IPS-18a (cell line): ENCODE data around the gene PRPF4.
"Not testable (repeated sequence)": the region's sequence is repeated elsewhere in the genome, so short reads cannot be mapped to it uniquely, and the experiment has no call there.

Source experiments
- H3K27ac ChIP-seq: one replicate; pipeline ENCODE4 v1.5.1; 2013; ENCODE audit warnings: low read length
- H3K27me3 ChIP-seq: one replicate; pipeline ENCODE4 v1.6.1; 2013; ENCODE audit warnings: mild to moderate bottlenecking, low read length; ENCODE audit not compliant: control insufficient read depth, insufficient read depth
- H3K36me3 ChIP-seq: one replicate; pipeline ENCODE4 v1.6.1; 2013; ENCODE audit warnings: low read depth, low read length; ENCODE audit not compliant: control insufficient read depth
- H3K4me1 ChIP-seq: one replicate; pipeline ENCODE4 v1.6.1; 2013; ENCODE audit warnings: low read depth, low read length; ENCODE audit not compliant: control insufficient read depth
- H3K4me3 ChIP-seq: one replicate; pipeline ENCODE4 v1.5.1; 2013; ENCODE audit warnings: low read length
- H3K9ac ChIP-seq: one replicate; pipeline ENCODE4 v1.6.1; 2013; ENCODE audit warnings: mild to moderate bottlenecking, low read length, moderate library complexity
- H3K9me3 ChIP-seq: one replicate; pipeline ENCODE4 v1.6.1; 2013; ENCODE audit warnings: low read depth, low read length; ENCODE audit not compliant: control insufficient read depth

PRPF4 gene

GRCh38 chr9:113269871-113270270 lies 5.6 kb upstream of the PRPF4 start:
- Histone ChIP-seq H3K4me1 (no peaks in the 10 kb centered on the region), H3K27ac (no peak overlapping the region), H3K36me3 (peaks cover 18% of the 10 kb centered on the region), H3K4me3 (no peak overlapping the region), H3K27me3 (no peaks in the 10 kb centered on the region), H3K9ac (no peak overlapping the region), H3K9me3 (no peaks in the 10 kb centered on the region)

- peaks cover 39% of the 10 kb centered on the region for H3K36me3 ChIP-seq
- no peaks in the 10 kb centered on the region for H3K4me1 ChIP-seq
- H3K27me3 ChIP-seq = no peaks in the 10 kb centered on the region
- peak overlapping the region; percentile 88 for H3K4me3 ChIP-seq
- H3K27ac ChIP-seq = peak overlapping the region; percentile 57
- peak overlapping the region; percentile 93 for H3K9ac ChIP-seq
- H3K9me3 ChIP-seq = no peaks in the 10 kb centered on the region
Observed at GRCh38 chr9:113274474-113275156, 843 bp upstream of the PRPF4 start.

GRCh38 chr9:113278840-113279239 lies 3.4 kb downstream of the PRPF4 start:
- Histone ChIP-seq H3K9ac (no peak overlapping the region), H3K4me3 (no peak overlapping the region), H3K36me3 (peaks cover 63% of the 10 kb centered on the region), H3K27me3 (no peaks in the 10 kb centered on the region), H3K9me3 (no peaks in the 10 kb centered on the region), H3K27ac (no peak overlapping the region), H3K4me1 (no peaks in the 10 kb centered on the region)

DNA sequence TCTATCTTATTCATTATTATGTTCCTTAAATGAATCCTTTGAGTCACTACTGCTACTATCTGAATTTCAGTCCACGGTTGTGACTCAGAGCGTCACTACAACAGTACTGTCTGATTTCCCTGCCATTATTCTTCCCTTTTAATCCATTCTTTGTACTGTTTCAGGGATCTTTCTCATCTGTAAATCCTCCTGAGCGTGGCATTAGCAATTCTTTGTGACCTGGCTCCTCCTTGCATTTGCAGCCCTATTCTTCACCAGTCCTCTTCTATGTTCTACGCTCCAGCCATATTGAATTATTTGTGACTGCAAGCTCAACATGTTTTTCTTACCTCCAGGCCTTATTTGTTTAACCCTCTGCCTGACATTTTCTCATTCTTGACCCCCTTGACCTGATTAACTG lies 5.9 kb downstream of the PRPF4 start:
- H3K27me3 ChIP-seq = no peaks in the 10 kb centered on the region
- no peak overlapping the region for H3K9ac ChIP-seq
- no peaks in the 10 kb centered on the region for H3K9me3 ChIP-seq
- peaks cover 84% of the 10 kb centered on the region for H3K36me3 ChIP-seq
- H3K27ac ChIP-seq = no peak overlapping the region
- no peak overlapping the region for H3K4me3 ChIP-seq
- no peaks in the 10 kb centered on the region for H3K4me1 ChIP-seq

GRCh38 chr9:113289091-113289490 lies 13.6 kb downstream of the PRPF4 start:
- Histone ChIP-seq H3K9ac (no peak overlapping the region), H3K4me1 (no peaks in the 10 kb centered on the region), H3K27ac (no peak overlapping the region), H3K4me3 (no peak overlapping the region), H3K27me3 (no peaks in the 10 kb centered on the region), H3K9me3 (no peaks in the 10 kb centered on the region), H3K36me3 (peaks cover 92% of the 10 kb centered on the region)

DNA sequence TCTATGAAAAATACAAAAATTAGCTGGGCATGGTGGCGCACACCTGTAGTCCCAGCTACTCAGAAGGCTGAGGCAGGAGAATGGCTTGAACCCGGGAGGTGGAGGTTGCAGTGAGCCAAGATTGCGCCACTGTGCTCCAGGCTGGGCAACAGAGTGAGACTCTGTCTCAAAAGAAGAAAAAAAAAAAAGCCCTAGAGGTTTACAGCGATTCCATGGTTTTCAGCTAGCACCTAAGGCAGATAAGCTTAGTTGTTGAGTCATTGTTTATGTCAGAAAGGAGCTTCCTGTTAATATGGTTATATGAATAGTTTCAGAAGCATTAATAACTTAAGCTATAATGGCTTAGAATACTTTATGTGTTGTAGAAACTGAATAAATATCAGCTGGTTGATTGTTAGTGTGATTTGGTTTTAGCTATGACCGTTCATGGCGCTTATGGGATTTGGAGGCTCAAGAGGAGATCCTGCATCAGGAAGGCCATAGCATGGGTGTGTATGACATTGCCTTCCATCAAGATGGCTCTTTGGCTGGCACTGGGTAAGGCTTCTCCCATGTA lies 14.7 kb downstream of the PRPF4 start:
- Histone ChIP-seq H3K27me3 (no peaks in the 10 kb centered on the region), H3K4me3 (no peak overlapping the region), H3K9me3 (no peaks in the 10 kb centered on the region), H3K4me1 (no peaks in the 10 kb centered on the region), H3K36me3 (peaks cover 81% of the 10 kb centered on the region), H3K9ac (no peak overlapping the region), H3K27ac (no peak overlapping the region)

GRCh38 chr9:113293285-113293878 lies 17.9 kb downstream of the PRPF4 start:
- Histone ChIP-seq H3K4me1 (no peaks in the 10 kb centered on the region), H3K36me3 (peaks cover 53% of the 10 kb centered on the region), H3K4me3 (no peak overlapping the region), H3K9ac (no peak overlapping the region), H3K9me3 (no peaks in the 10 kb centered on the region), H3K27ac (no peak overlapping the region), H3K27me3 (no peaks in the 10 kb centered on the region)

GRCh38 chr9:113296247-113296646 lies 20.8 kb downstream of the PRPF4 start:
- H3K4me3 ChIP-seq, H3K9me3 ChIP-seq, H3K27ac ChIP-seq, H3K27me3 ChIP-seq, H3K9ac ChIP-seq, H3K4me1 ChIP-seq: not testable (repeated sequence)
- H3K36me3 ChIP-seq = peaks cover 25% of the 10 kb centered on the region

GRCh38 chr9:113296796-113297558 lies 21.5 kb downstream of the PRPF4 start:
- no peaks in the 10 kb centered on the region for H3K9me3 ChIP-seq

DNA sequence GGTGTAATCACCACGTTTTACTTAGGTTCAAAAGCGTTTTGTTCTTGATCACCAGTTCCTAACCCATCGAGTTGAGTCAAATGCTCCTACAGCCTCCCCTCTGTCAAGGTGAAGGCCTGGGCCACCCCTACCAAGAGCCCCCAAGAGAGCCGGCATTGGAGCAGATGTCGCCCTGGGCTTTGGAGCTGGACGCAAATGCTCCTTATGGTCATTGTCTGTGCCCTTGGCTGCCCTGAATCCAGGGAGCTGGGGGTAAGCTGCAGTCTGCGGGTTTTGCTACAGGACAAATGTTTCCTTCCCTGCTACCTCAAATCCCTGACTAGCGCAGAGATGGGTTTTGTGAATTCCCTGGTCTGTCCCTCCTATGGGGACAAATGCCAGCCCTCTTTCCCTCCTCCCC lies 22.9 kb downstream of the PRPF4 start:
- Histone ChIP-seq H3K9me3 (no peaks in the 10 kb centered on the region), H3K36me3 (peaks cover 5% of the 10 kb centered on the region), H3K27ac (no peak overlapping the region), H3K4me1 (no peaks in the 10 kb centered on the region), H3K4me3 (no peak overlapping the region), H3K9ac (no peak overlapping the region), H3K27me3 (no peaks in the 10 kb centered on the region)

More at GRCh38 chr9:113296796-113297558, 21.5 kb downstream of the PRPF4 start:
- Histone ChIP-seq H3K27ac (no peak overlapping the region), H3K27me3 (no peaks in the 10 kb centered on the region), H3K36me3 (peaks cover 19% of the 10 kb centered on the region), H3K4me3 (no peak overlapping the region), H3K4me1 (no peaks in the 10 kb centered on the region), H3K9ac (no peak overlapping the region)

GRCh38 chr9:113298924-113299770 lies 23.7 kb downstream of the PRPF4 start:
- Histone ChIP-seq H3K9me3 (no peaks in the 10 kb centered on the region), H3K27me3 (no peaks in the 10 kb centered on the region), H3K4me1 (no peaks in the 10 kb centered on the region), H3K4me3 (no peak overlapping the region), H3K36me3 (no peaks in the 10 kb centered on the region), H3K27ac (no peak overlapping the region), H3K9ac (no peak overlapping the region)
